ES-I3 (cell line): ENCODE measurements around the gene TAOK3.
A peak's percentile ranks its signal among the peaks of the same experiment; 100 is the strongest.

Source experiments
- H3K36me3 ChIP-seq: 2 replicates; pipeline ENCODE4 v1.6.1; 2013; ENCODE audit warnings: mild to moderate bottlenecking, low read length, control low read depth, moderate library complexity; ENCODE audit not compliant: insufficient read depth
- H3K4me1 ChIP-seq: 2 replicates; pipeline ENCODE4 v1.6.1; 2013; ENCODE audit warnings: mild to moderate bottlenecking, control low read depth, low read length; ENCODE audit not compliant: insufficient read depth
- H3K9ac ChIP-seq: 2 replicates; pipeline ENCODE4 v1.6.1; 2013; ENCODE audit warnings: low read depth, mild to moderate bottlenecking, low read length, moderate library complexity
- H3K9me3 ChIP-seq: 2 replicates; pipeline ENCODE4 v1.6.1; 2013; ENCODE audit warnings: mild to moderate bottlenecking, low read length, moderate library complexity; ENCODE audit not compliant: control insufficient read depth, insufficient read depth

The TAOK3 gene

GRCh38 chr12:118212606-118213005 is 160.1 kb downstream of the TAOK3 start:
- no peaks in the 10 kb centered on the region for H3K4me1 ChIP-seq
- no peaks in the 10 kb centered on the region for H3K9me3 ChIP-seq
- no peak overlapping the region for H3K9ac ChIP-seq
- no peaks in the 10 kb centered on the region for H3K36me3 ChIP-seq

- Histone ChIP-seq H3K9ac (no peak overlapping the region), H3K36me3 (no peaks in the 10 kb centered on the region), H3K9me3 (no peaks in the 10 kb centered on the region), H3K4me1 (no peaks in the 10 kb centered on the region)
Observed at GRCh38 chr12:118206107-118206412, 166.6 kb downstream of the TAOK3 start.

GRCh38 chr12:118193958-118194357 is 178.7 kb downstream of the TAOK3 start:
- Histone ChIP-seq H3K9ac (no peak overlapping the region), H3K4me1 (peaks cover 6% of the 10 kb centered on the region; the same call in 1 of the 2 replicates), H3K9me3 (no peaks in the 10 kb centered on the region), H3K36me3 (no peaks in the 10 kb centered on the region)

- Histone ChIP-seq H3K9me3 (no peaks in the 10 kb centered on the region), H3K4me1 (peaks cover 8% of the 10 kb centered on the region; the same call in 1 of the 2 replicates), H3K36me3 (no peaks in the 10 kb centered on the region), H3K9ac (no peak overlapping the region)
Observed at GRCh38 chr12:118193477-118193876, 179.2 kb downstream of the TAOK3 start.

GRCh38 chr12:118190266-118190665 is 182.4 kb downstream of the TAOK3 start:
- H3K9ac ChIP-seq, result peak overlapping the region; percentile 45; the same call in 1 of the 2 replicates

DNA sequence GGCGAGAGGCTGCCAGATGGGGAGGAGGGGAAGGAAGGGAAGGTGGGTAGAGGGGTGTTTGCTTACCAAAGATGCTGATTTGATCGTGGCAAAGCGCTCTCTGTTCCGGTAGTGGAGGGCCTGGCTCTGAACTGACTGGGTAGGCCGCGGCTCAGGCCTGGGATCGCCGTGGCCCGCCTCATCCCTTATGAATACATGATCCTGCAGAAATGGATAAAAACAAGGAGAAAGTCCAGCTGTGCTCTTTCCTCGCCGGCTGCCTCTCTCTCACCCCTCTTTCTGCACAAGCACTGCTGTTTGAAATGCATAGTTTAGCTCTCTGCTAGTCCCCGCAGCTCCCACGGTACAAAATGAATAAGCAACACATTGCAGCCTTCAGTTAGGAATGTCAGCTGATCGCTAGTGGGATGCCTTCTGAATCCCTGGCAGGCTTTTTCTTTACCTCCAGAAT is 182.9 kb downstream of the TAOK3 start:
- Histone ChIP-seq H3K9me3 (no peaks in the 10 kb centered on the region), H3K9ac (peak overlapping the region; percentile 45), H3K4me1 (peaks cover 8% of the 10 kb centered on the region; the same call in 1 of the 2 replicates), H3K36me3 (no peaks in the 10 kb centered on the region)

More at GRCh38 chr12:118190266-118190665, 182.4 kb downstream of the TAOK3 start:
- Histone ChIP-seq H3K9me3 (no peaks in the 10 kb centered on the region), H3K36me3 (no peaks in the 10 kb centered on the region), H3K4me1 (peaks cover 8% of the 10 kb centered on the region; the same call in 1 of the 2 replicates)

- Histone ChIP-seq H3K36me3 (no peaks in the 10 kb centered on the region), H3K9ac (no peak overlapping the region), H3K9me3 (no peaks in the 10 kb centered on the region), H3K4me1 (peaks cover 8% of the 10 kb centered on the region; the same call in 1 of the 2 replicates)
Observed at GRCh38 chr12:118188690-118189371, 183.9 kb downstream of the TAOK3 start.

DNA sequence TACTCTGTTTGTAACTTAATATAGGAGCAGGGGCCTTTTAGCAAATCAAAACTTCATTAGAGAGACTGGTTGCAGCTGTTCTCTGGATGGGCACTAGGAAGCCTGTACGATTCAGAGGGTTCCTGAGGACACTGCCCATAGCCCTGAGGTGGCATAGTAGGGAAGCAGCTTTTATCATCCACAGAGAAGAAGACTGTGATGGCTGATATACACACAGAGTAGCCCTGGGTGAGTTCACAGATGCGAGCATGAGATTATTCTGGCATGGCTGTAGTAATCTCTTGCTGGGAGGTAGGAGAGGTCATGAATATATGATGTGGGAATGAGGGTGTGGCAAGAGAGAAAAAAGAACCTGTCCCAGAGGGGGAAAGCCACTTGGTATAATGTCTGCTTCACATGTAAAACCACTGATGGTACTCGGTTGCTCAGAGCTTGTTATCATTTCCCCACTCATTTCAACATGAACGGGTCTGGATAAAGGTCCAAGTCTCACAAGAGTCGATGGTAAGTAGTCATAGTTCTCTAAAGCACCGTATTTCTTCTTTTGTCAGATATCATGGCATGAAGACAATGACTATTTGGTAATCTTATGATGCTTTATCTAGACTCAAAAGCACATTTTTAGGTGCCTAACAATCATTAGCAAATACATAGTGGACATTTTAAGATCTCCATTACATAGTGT is 184.8 kb downstream of the TAOK3 start:
- Histone ChIP-seq H3K36me3 (no peaks in the 10 kb centered on the region), H3K9ac (no peak overlapping the region), H3K9me3 (no peaks in the 10 kb centered on the region), H3K4me1 (peaks cover 8% of the 10 kb centered on the region; the same call in 1 of the 2 replicates)

DNA sequence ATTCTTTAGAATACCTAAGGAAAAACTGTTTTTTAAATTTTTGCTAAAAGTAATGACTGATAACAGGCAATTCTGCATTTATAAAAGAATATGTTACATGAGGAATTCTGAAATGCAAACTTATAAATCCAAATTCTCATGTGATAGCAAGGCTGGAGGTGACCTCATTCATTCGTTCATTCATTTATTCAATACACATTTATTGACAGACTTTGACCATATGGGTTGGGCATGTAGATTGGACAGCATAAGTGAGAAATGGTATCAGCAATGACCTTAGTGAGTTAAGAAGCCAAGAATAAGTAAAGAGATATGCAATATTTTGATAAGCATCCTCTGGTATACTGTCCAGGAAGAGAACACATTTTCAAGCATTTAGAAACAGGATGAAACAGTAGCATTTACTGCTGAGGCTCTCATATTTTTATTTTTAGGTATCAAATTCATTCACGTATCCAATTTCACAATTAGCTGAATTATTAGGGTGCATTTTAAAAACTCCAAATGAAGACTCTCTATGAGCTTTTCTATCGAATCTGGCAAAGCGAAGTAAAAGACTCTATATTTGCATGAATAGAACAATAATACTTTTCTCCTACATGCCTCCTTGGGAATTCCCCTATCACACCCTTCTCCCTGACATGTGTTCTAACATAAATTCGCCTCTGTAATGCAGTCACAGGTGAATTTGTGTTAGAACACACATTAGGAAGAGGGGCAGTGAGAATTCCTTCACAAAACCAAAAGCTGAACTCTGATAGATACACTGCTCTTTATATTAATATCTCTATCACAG is 186.9 kb downstream of the TAOK3 start:
- Histone ChIP-seq H3K9ac (no peak overlapping the region), H3K4me1 (peaks cover 10% of the 10 kb centered on the region), H3K36me3 (no peaks in the 10 kb centered on the region), H3K9me3 (no peaks in the 10 kb centered on the region)

DNA sequence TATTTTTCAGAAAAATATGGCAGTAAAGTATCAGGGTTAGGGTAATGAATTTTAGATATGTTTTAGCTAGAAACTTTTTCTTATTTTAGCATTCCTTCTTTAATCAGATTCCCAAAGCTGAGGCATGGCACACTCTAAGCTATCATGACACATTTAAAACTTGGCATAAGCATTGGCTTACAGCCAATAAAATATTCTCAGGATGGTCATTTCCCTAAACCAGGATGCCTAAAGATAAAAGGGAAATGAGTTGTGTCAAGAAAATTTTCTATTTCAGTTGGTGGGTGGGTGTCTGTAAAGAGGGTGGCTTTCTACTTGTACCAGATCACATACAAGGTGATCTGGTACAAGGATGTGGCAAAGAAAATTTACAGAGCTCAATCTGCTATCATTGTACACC is 189.0 kb downstream of the TAOK3 start:
- H3K9me3 ChIP-seq, result no peaks in the 10 kb centered on the region
- H3K9ac ChIP-seq, result no peak overlapping the region
- peaks cover 2% of the 10 kb centered on the region; the same call in 1 of the 2 replicates for H3K4me1 ChIP-seq
- no peaks in the 10 kb centered on the region for H3K36me3 ChIP-seq

DNA sequence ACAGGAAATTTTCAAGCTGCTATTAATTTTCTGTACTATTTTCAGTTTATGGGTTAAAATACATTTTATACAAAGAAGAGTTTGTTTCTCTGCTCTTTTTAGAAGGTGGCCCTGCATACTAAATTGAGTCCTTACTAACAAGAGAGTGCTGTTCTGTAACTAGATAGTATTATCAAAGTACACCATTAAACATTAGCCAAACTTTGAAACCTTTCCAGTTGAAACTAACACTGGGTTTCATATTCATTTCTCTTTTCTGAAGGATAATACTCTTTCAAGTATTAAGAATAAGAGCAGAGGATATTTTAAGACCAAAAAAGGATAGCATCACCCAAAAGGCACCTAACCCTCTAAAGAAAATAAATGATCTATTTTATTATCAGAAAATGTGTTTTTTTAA is 189.6 kb downstream of the TAOK3 start:
- no peaks in the 10 kb centered on the region for H3K36me3 ChIP-seq
- no peak overlapping the region for H3K9ac ChIP-seq
- no peaks in the 10 kb centered on the region for H3K9me3 ChIP-seq
- peaks cover 2% of the 10 kb centered on the region; the same call in 1 of the 2 replicates for H3K4me1 ChIP-seq

- H3K36me3 ChIP-seq, result peaks cover 3% of the 10 kb centered on the region; the same call in 1 of the 2 replicates
- H3K9me3 ChIP-seq, result no peaks in the 10 kb centered on the region
- H3K9ac ChIP-seq, result no peak overlapping the region
- H3K4me1 ChIP-seq, result no peaks in the 10 kb centered on the region
Observed at GRCh38 chr12:118175823-118176447, 196.8 kb downstream of the TAOK3 start.

DNA sequence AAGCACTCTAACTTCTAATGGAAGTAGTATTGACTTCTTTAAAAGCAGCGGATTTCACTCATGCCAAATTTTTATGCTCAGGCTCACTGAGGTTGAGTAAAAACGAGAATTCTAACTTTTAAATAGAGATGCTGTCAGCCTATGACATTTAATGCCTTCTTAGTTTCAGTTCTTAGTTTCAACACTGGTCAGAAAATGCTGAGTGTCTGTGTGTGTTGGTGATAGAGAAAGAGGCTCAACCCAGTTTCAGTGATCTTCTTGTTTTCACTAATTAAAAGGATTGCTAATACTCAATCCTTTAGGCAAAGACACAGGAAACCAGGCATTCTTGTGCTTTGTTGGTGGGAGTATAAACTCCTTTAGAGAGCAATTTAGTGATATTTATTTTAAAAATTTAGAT is 205.8 kb downstream of the TAOK3 start:
- Histone ChIP-seq H3K36me3 (no peaks in the 10 kb centered on the region), H3K9ac (no peak overlapping the region), H3K4me1 (no peaks in the 10 kb centered on the region), H3K9me3 (no peaks in the 10 kb centered on the region)

- Histone ChIP-seq H3K9ac (no peak overlapping the region), H3K36me3 (no peaks in the 10 kb centered on the region), H3K9me3 (no peaks in the 10 kb centered on the region), H3K4me1 (no peaks in the 10 kb centered on the region)
Observed at GRCh38 chr12:118164798-118165486, 207.8 kb downstream of the TAOK3 start.
